Stimulated activated CD8-positive, alpha-beta memory T cell treated with anti-CD3 and anti-CD28 coated beads, Interleukin-2, amount 100 ng/mL, for 48 hours (primary cell): ENCODE data around the gene ZNF311.
"Not testable (repeated sequence)": the region's sequence is repeated elsewhere in the genome, so short reads cannot be mapped to it uniquely, and the experiment has no call there.

Source experiments
- DNase-seq, 2 donors: peaks; one replicate each; pipeline ENCODE4 v3.0.0-alpha.2; 2020; ENCODE audit warnings: low read depth in 2 of 2

Gene ZNF311

GRCh38 chr6:28953585-28954258, 51.4 kb downstream of the ZNF311 start:
- no peak for DNase-seq

- DNase-seq: peak; percentile 26 to 47
These were observed 52.0 kb downstream of the ZNF311 start for GRCh38 chr6:28953039-28953584.

GRCh38 chr6:28949656-28950195, 55.4 kb downstream of the ZNF311 start:
- not testable (repeated sequence) for DNase-seq

- no peak for DNase-seq
These were observed 56.2 kb downstream of the ZNF311 start for GRCh38 chr6:28948782-28949486.

GRCh38 chr6:28947831-28948270, 57.3 kb downstream of the ZNF311 start:
- DNase-seq: no peak

- DNase-seq: no peak
These were observed 57.9 kb downstream of the ZNF311 start for GRCh38 chr6:28947067-28947765.

- DNase-seq: no peak
These were observed 59.8 kb downstream of the ZNF311 start for GRCh38 chr6:28945349-28945748.
